Caki2 (cell line): Measurements from ENCODE around the gene BMP2. TPM values are rescaled to one million over a fixed set of nuclear protein-coding genes. Genes with fewer than 3 reads are reported as not detected.
A peak's percentile ranks its signal among the peaks of the same experiment; 100 is the strongest.

Experiments
- DNase-seq: peaks from one replicate; pipeline ENCODE4 v3.0.0-alpha.2; 2015; ENCODE audit warnings: low read depth
- in situ Hi-C: cut with HindIII; loops from 2 replicates; pipeline ENCODE4 v1.10.0; 2016; ENCODE audit warnings: low sequenced_read_pairs, low pct_unique_long_range_greater_than_20kb, mixed read lengths
- total RNA-seq: library from RNA; depleted of rRNA; stranded (reverse); fragments of >200 nt; shearing (Covaris generic); gene quantifications from 2 replicates; pipeline ENCODE4 v1.2.3, GENCODE V29; 2014; ENCODE audit warnings: low replicate concordance

Gene BMP2
- total RNA-seq, 1 experiment from 2014 or later: 4.3 TPM

- no peak for DNase-seq
- in situ Hi-C loops: no loop called here
These were observed 50.7 kb downstream of the BMP2 start for GRCh38 chr20:6818033-6818808.

- in situ Hi-C loops: no loop called here
- DNase-seq: no peak
These were observed 52.1 kb downstream of the BMP2 start for GRCh38 chr20:6819599-6819998.

- in situ Hi-C loops: no loop called here
- no peak for DNase-seq
These were observed 56.9 kb downstream of the BMP2 start for GRCh38 chr20:6824401-6824800.

DNA sequence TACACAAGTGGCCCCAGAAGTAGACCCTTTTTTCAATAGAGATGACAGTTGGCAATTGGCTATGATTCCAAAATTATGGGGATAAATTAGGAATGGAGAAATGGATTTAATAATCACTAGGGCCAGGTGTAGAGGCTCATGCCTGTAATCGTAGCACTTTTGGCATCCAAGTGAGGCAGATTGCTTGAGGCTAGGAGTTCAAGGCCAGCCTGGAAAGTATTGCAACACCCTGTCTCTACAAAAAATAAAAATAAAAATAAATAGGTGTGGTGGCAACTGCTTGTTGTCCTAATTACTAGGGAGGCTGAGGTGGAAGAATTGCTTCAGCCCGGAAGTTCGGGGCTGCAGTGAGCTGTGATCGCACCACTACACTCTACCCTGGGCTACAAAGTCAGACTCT, 60.0 kb downstream of the BMP2 start:
- in situ Hi-C loops: no loop called here
- DNase-seq: no peak

DNA sequence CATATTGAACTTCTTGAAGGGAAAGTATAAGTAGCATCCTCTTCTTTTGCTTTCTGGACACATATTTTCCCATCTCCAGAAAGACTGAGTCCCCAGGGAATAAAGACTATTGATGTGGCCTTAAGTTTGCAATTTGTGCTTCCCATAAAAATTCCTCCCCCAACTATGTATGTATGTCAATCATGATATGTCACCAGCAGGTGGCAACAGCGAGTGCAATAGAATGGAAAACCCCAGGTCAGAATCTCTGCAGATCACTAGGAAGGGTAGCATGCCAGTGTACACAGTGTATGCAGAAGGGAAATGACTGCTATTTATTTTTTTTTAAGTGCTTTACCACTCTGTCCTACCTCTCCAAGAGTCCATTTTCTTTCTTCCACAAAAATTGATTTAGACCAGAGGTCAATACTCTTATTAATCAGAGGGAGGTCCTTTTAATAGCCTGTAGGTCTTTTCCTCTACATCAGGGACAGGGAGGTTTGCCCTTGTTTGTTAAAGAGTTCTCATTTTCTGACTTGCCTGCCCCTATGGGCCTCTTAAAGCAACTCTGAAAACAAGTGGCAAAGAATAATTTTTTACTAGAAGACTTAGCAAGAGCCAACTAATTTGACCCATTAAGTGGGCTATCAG, 61.4 kb downstream of the BMP2 start:
- in situ Hi-C loops: no loop called here
- peak; percentile 65 for DNase-seq

DNA sequence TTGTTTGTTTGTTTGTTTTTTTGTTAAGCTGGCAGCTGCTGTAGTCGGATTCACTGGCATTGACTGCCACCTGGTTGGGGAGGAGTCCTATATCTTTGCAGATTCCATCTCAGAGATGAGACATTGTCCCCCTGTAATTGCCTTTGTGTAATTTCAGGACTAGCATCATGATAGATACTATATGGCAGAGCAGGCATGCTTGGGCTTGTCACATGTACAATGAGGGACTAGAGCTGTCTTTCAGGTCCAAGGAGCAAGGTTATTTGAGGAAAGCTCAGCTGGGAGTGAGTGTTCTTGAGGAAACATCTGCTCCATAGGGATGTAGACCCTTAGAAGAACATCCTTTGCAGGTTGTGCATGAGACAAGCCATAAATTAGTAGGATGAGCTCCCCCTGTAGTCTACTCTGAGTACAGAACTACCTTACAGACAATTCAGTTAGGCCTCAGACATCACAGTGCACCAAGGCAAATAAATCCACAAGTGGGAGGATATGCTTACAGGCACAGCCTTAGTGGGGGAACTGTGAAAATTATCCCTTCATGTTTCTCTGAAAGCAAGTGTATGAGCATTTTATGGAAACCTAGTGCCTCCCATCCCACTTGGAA, 62.1 kb downstream of the BMP2 start:
- DNase-seq: no peak
- in situ Hi-C loops: no loop called here
